HEK293 (cell line): Measurements from ENCODE around the gene RIPOR3.
A peak's percentile ranks its signal among the peaks of the same experiment; 100 is the strongest.

ENCODE experiments used
- GLI2 ChIP-seq: fragments of 450-650 bp; formaldehyde crosslinking; IDR thresholded peaks from 2 replicates; pipeline ENCODE4; 2017; ENCODE audit warnings: missing biosample characterization, missing genetic modification characterization, low read depth, borderline replicate concordance
- HOXA7 ChIP-seq: sonication (generic); formaldehyde crosslinking; IDR thresholded peaks from 2 replicates; pipeline ENCODE4 v1.8.1; 2022; ENCODE audit warnings: missing genetic modification reagents, borderline replicate concordance
- SCRT2 ChIP-seq: fragments of 450-650 bp; formaldehyde crosslinking; IDR thresholded peaks from 2 replicates; pipeline ENCODE4 v1.5.1; 2016; ENCODE audit warnings: missing biosample characterization, missing genetic modification characterization
- SP3 ChIP-seq: fragments of 450-650 bp; formaldehyde crosslinking; IDR thresholded peaks from 2 replicates; pipeline ENCODE4 v1.5.1; 2016; ENCODE audit warnings: missing biosample characterization, missing genetic modification characterization
- TRIM28 ChIP-seq: IDR thresholded peaks from 2 replicates; pipeline ENCODE4 v1.6.1; 2011; ENCODE audit warnings: low read length, control low read depth, borderline replicate concordance
- ZBTB17 ChIP-seq: fragments of 450-650 bp; formaldehyde crosslinking; IDR thresholded peaks from 2 replicates; pipeline ENCODE4 v1.5.1; 2016; ENCODE audit warnings: missing biosample characterization, missing genetic modification characterization
- ZBTB21 ChIP-seq: fragments of 450-650 bp; formaldehyde crosslinking; IDR thresholded peaks from 2 replicates; pipeline ENCODE4 v1.5.1; 2017; ENCODE audit warnings: missing biosample characterization, missing genetic modification characterization
- ZBTB48 ChIP-seq: fragments of 450-650 bp; formaldehyde crosslinking; IDR thresholded peaks from 2 replicates; pipeline ENCODE4 v1.5.1; 2016; ENCODE audit warnings: missing biosample characterization, missing genetic modification characterization
- ZBTB7A ChIP-seq: fragments of 450-650 bp; formaldehyde crosslinking; IDR thresholded peaks from 2 replicates; pipeline ENCODE4 v1.5.1; 2016; ENCODE audit warnings: low read depth, missing biosample characterization, missing genetic modification characterization
- ZBTB8A ChIP-seq: fragments of 450-650 bp; formaldehyde crosslinking; IDR thresholded peaks from 2 replicates; pipeline ENCODE4 v1.5.1; 2016; ENCODE audit warnings: missing biosample characterization, missing genetic modification characterization
- ZNF112 ChIP-seq: fragments of 450-650 bp; formaldehyde crosslinking; IDR thresholded peaks from 2 replicates; pipeline ENCODE4 v1.5.0; 2017; ENCODE audit warnings: missing biosample characterization, missing genetic modification characterization
- ZNF146 ChIP-seq: fragments of 450-650 bp; formaldehyde crosslinking; IDR thresholded peaks from 2 replicates; pipeline ENCODE4 v1.5.1; 2016; ENCODE audit warnings: missing biosample characterization, missing genetic modification characterization
- ZNF169 ChIP-seq: fragments of 450-650 bp; formaldehyde crosslinking; IDR thresholded peaks from 2 replicates; pipeline ENCODE4 v1.5.1; 2016; ENCODE audit warnings: missing biosample characterization, missing genetic modification characterization
- ZNF175 ChIP-seq: fragments of 450-650 bp; formaldehyde crosslinking; IDR thresholded peaks from 2 replicates; pipeline ENCODE4 v1.5.1; 2016; ENCODE audit warnings: missing biosample characterization, missing genetic modification characterization
- ZNF239 ChIP-seq: fragments of 450-650 bp; formaldehyde crosslinking; IDR thresholded peaks from 2 replicates; pipeline ENCODE4 v1.5.1; 2016; ENCODE audit warnings: missing biosample characterization, missing genetic modification characterization
- ZNF311 ChIP-seq: fragments of 450-650 bp; formaldehyde crosslinking; IDR thresholded peaks from 2 replicates; pipeline ENCODE4 v1.5.1; 2017; ENCODE audit warnings: missing biosample characterization, missing genetic modification characterization, borderline replicate concordance
- ZNF341 ChIP-seq: fragments of 450-650 bp; formaldehyde crosslinking; IDR thresholded peaks from 2 replicates; pipeline ENCODE4; 2016; ENCODE audit warnings: low read depth, missing biosample characterization, missing genetic modification characterization
- ZNF391 ChIP-seq: fragments of 450-650 bp; formaldehyde crosslinking; IDR thresholded peaks from 2 replicates; pipeline ENCODE4 v1.5.1; 2016; ENCODE audit warnings: low read depth, missing biosample characterization, missing genetic modification characterization, borderline replicate concordance
- ZNF423 ChIP-seq: fragments of 450-650 bp; formaldehyde crosslinking; IDR thresholded peaks from 2 replicates; pipeline ENCODE4 v1.5.1; 2016; ENCODE audit warnings: missing biosample characterization, missing genetic modification characterization
- ZNF433 ChIP-seq: fragments of 450-650 bp; formaldehyde crosslinking; IDR thresholded peaks from 2 replicates; pipeline ENCODE4 v1.5.1; 2016; ENCODE audit warnings: missing biosample characterization, missing genetic modification characterization, low read depth
- ZNF510 ChIP-seq: fragments of 450-650 bp; formaldehyde crosslinking; IDR thresholded peaks from 2 replicates; pipeline ENCODE4 v1.5.1; 2018; ENCODE audit warnings: mild to moderate bottlenecking, missing genetic modification characterization, missing biosample characterization; ENCODE audit not compliant: insufficient replicate concordance
- ZNF555 ChIP-seq: fragments of 450-650 bp; formaldehyde crosslinking; conservative IDR thresholded peaks from 2 replicates; pipeline ENCODE4 v1.5.1; 2017; ENCODE audit warnings: missing biosample characterization, mild to moderate bottlenecking, missing genetic modification characterization, inconsistent platforms
- ZNF571 ChIP-seq: fragments of 450-650 bp; formaldehyde crosslinking; IDR thresholded peaks from 2 replicates; pipeline ENCODE4 v1.5.0; 2017; ENCODE audit warnings: missing biosample characterization, missing genetic modification characterization
- ZNF585B ChIP-seq: fragments of 450-650 bp; formaldehyde crosslinking; IDR thresholded peaks from 2 replicates; pipeline ENCODE4 v1.5.1; 2016; ENCODE audit warnings: missing biosample characterization, missing genetic modification characterization
- ZNF623 ChIP-seq: fragments of 450-650 bp; formaldehyde crosslinking; IDR thresholded peaks from 2 replicates; pipeline ENCODE4 v1.5.1; 2016; ENCODE audit warnings: missing biosample characterization, missing genetic modification characterization
- ZNF664 ChIP-seq: fragments of 450-650 bp; formaldehyde crosslinking; IDR thresholded peaks from 2 replicates; pipeline ENCODE4 v1.5.1; 2016; ENCODE audit warnings: missing biosample characterization, missing genetic modification characterization
- ZNF785 ChIP-seq: fragments of 450-650 bp; formaldehyde crosslinking; IDR thresholded peaks from 2 replicates; pipeline ENCODE4 v1.5.1; 2016; ENCODE audit warnings: missing biosample characterization, missing genetic modification characterization
- ZNF830 ChIP-seq: fragments of 450-650 bp; IDR thresholded peaks from 2 replicates; pipeline ENCODE4 v1.5.0; 2018; ENCODE audit warnings: missing biosample characterization, missing genetic modification characterization, low read depth, mild to moderate bottlenecking, moderate library complexity
- ZNF843 ChIP-seq: fragments of 450-650 bp; formaldehyde crosslinking; IDR thresholded peaks from 2 replicates; pipeline ENCODE4 v1.5.1; 2016; ENCODE audit warnings: missing biosample characterization, missing genetic modification characterization
- TF ChIP-seq, protein P1 (sequence below): fragments of 450-650 bp; formaldehyde crosslinking; IDR thresholded peaks from 2 replicates; pipeline ENCODE4 v1.5.1; 2016; ENCODE audit warnings: missing biosample characterization, missing genetic modification characterization, borderline replicate concordance
- TF ChIP-seq, protein P2 (sequence below): fragments of 450-650 bp; formaldehyde crosslinking; IDR thresholded peaks from 2 replicates; pipeline ENCODE4 v1.5.1; 2016; ENCODE audit warnings: missing biosample characterization, missing genetic modification characterization
- TF ChIP-seq, protein P3 (sequence below): fragments of 450-650 bp; IDR thresholded peaks from 2 replicates; pipeline ENCODE4 v1.5.1; 2018; ENCODE audit warnings: missing biosample characterization, mild to moderate bottlenecking, missing genetic modification characterization
- TF ChIP-seq, protein P4 (sequence below): fragments of 450-650 bp; formaldehyde crosslinking; IDR thresholded peaks from 2 replicates; pipeline ENCODE4 v1.5.1; 2016; ENCODE audit warnings: missing biosample characterization, missing genetic modification characterization
- TF ChIP-seq, protein P5 (sequence below): fragments of 450-650 bp; formaldehyde crosslinking; IDR thresholded peaks from 2 replicates; pipeline ENCODE4 v1.5.1; 2016; ENCODE audit warnings: missing biosample characterization, missing genetic modification characterization
- TF ChIP-seq, protein P6 (sequence below): fragments of 450-650 bp; formaldehyde crosslinking; optimal IDR thresholded peaks from 2 replicates; pipeline ENCODE3; 2016; ENCODE audit warnings: missing biosample characterization, mild to moderate bottlenecking, missing genetic modification characterization

Gene RIPOR3

DNA sequence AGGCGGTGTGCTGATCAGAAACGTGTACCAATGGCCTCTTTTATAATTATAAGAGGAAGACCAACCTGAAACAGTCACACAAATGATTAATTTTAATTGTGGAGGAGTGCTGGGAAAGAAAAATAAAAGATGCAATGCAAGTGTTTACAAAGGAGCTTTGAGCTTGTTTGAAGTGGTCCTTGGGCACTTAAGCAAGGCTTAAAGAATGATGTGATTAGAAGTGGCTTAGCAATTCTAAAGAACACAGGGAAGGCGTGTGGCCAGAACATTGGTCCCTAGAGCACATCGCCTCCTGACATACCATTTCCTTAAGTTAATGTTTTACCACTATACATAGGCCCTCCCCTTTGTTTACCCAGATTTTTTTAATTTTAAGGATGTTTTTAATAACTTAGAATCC is 155.0 kb downstream of the RIPOR3 start (continued):
- no peak for TF ChIP-seq HOXA7 (CRISPR knock-in tag)
- TF ChIP-seq ZNF843 (tag by site-specific recombination): no peak
- no peak for TF ChIP-seq ZBTB7A (tag by site-specific recombination)
- TF ChIP-seq TRIM28: no peak
- TF ChIP-seq, protein P1, sequence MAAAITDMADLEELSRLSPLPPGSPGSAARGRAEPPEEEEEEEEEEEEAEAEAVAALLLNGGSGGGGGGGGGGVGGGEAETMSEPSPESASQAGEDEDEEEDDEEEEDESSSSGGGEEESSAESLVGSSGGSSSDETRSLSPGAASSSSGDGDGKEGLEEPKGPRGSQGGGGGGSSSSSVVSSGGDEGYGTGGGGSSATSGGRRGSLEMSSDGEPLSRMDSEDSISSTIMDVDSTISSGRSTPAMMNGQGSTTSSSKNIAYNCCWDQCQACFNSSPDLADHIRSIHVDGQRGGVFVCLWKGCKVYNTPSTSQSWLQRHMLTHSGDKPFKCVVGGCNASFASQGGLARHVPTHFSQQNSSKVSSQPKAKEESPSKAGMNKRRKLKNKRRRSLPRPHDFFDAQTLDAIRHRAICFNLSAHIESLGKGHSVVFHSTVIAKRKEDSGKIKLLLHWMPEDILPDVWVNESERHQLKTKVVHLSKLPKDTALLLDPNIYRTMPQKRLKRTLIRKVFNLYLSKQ (tag by site-specific recombination): no peak
- TF ChIP-seq ZNF341 (tag by site-specific recombination): no peak
- TF ChIP-seq ZNF433 (tag by site-specific recombination): no peak
- TF ChIP-seq ZNF571 (tag by site-specific recombination): no peak
- TF ChIP-seq ZNF623 (tag by site-specific recombination): no peak
- TF ChIP-seq ZNF555 (tag by site-specific recombination): no peak
- TF ChIP-seq ZBTB8A (tag by site-specific recombination): 0 out of 2 replicates have a peak, but pooled peaks have one; percentile 14
- TF ChIP-seq, protein P2, sequence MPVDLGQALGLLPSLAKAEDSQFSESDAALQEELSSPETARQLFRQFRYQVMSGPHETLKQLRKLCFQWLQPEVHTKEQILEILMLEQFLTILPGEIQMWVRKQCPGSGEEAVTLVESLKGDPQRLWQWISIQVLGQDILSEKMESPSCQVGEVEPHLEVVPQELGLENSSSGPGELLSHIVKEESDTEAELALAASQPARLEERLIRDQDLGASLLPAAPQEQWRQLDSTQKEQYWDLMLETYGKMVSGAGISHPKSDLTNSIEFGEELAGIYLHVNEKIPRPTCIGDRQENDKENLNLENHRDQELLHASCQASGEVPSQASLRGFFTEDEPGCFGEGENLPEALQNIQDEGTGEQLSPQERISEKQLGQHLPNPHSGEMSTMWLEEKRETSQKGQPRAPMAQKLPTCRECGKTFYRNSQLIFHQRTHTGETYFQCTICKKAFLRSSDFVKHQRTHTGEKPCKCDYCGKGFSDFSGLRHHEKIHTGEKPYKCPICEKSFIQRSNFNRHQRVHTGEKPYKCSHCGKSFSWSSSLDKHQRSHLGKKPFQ (tag by site-specific recombination): peak; percentile 69; the same call in 1 of the 2 replicates
- no peak for TF ChIP-seq ZNF175 (tag by site-specific recombination)
- TF ChIP-seq ZNF510 (tag by site-specific recombination): no peak
- no peak for TF ChIP-seq SP3 (tag by site-specific recombination)
- no peak for TF ChIP-seq ZNF830 (tag by site-specific recombination)
- no peak for TF ChIP-seq ZNF585B
- no peak for TF ChIP-seq ZNF664 (tag by site-specific recombination)
- no peak for TF ChIP-seq SCRT2 (tag by site-specific recombination)
- no peak for TF ChIP-seq ZNF169 (tag by site-specific recombination)
- no peak for TF ChIP-seq ZBTB48
- TF ChIP-seq, protein P3, sequence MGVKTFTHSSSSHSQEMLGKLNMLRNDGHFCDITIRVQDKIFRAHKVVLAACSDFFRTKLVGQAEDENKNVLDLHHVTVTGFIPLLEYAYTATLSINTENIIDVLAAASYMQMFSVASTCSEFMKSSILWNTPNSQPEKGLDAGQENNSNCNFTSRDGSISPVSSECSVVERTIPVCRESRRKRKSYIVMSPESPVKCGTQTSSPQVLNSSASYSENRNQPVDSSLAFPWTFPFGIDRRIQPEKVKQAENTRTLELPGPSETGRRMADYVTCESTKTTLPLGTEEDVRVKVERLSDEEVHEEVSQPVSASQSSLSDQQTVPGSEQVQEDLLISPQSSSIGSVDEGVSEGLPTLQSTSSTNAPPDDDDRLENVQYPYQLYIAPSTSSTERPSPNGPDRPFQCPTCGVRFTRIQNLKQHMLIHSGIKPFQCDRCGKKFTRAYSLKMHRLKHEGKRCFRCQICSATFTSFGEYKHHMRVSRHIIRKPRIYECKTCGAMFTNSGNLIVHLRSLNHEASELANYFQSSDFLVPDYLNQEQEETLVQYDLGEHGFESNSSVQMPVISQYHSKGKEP (tag by site-specific recombination): peak; percentile 69
- TF ChIP-seq ZNF391: no peak
- TF ChIP-seq, protein P4, sequence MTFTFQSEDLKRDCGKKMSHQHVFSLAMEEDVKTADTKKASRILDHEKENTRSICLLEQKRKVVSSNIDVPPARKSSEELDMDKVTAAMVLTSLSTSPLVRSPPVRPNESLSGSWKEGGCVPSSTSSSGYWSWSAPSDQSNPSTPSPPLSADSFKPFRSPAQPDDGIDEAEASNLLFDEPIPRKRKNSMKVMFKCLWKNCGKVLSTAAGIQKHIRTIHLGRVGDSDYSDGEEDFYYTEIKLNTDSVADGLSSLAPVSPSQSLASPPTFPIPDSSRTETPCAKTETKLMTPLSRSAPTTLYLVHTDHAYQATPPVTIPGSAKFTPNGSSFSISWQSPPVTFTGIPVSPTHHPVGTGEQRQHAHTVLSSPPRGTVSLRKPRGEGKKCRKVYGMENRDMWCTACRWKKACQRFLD (tag by site-specific recombination): no peak
- peak; percentile 34; the same call in 1 of the 2 replicates for TF ChIP-seq ZBTB17 (tag by site-specific recombination)
- TF ChIP-seq GLI2 (tag by site-specific recombination): peak; percentile 93
- TF ChIP-seq ZBTB21 (tag by site-specific recombination): no peak
- TF ChIP-seq ZNF423 (tag by site-specific recombination): no peak
- TF ChIP-seq ZNF785: no peak
- TF ChIP-seq ZNF239 (tag by site-specific recombination): no peak
- TF ChIP-seq ZNF311: no peak
- TF ChIP-seq, protein P5, sequence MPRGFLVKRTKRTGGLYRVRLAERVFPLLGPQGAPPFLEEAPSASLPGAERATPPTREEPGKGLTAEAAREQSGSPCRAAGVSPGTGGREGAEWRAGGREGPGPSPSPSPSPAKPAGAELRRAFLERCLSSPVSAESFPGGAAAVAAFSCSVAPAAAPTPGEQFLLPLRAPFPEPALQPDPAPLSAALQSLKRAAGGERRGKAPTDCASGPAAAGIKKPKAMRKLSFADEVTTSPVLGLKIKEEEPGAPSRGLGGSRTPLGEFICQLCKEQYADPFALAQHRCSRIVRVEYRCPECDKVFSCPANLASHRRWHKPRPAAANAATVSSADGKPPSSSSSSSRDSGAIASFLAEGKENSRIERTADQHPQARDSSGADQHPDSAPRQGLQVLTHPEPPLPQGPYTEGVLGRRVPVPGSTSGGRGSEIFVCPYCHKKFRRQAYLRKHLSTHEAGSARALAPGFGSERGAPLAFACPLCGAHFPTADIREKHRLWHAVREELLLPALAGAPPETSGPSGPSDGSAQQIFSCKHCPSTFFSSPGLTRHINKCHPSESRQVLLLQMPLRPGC: peak; percentile 90
- no peak for TF ChIP-seq ZNF112 (tag by site-specific recombination)
- TF ChIP-seq, protein P6, sequence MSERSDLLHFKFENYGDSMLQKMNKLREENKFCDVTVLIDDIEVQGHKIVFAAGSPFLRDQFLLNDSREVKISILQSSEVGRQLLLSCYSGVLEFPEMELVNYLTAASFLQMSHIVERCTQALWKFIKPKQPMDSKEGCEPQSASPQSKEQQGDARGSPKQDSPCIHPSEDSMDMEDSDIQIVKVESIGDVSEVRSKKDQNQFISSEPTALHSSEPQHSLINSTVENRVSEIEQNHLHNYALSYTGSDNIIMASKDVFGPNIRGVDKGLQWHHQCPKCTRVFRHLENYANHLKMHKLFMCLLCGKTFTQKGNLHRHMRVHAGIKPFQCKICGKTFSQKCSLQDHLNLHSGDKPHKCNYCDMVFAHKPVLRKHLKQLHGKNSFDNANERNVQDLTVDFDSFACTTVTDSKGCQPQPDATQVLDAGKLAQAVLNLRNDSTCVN (tag by site-specific recombination): no peak
- TF ChIP-seq ZNF146 (tag by site-specific recombination): no peak
